SKM-1 (cell line): Measurements from ENCODE around the gene ASTN2.

Experiments used
- DNase-seq: peaks from one replicate; lab custom pipeline; 2025; ENCODE audit not compliant: unreplicated experiment; lab: John Stamatoyannopoulos, UW

ASTN2 gene

DNA sequence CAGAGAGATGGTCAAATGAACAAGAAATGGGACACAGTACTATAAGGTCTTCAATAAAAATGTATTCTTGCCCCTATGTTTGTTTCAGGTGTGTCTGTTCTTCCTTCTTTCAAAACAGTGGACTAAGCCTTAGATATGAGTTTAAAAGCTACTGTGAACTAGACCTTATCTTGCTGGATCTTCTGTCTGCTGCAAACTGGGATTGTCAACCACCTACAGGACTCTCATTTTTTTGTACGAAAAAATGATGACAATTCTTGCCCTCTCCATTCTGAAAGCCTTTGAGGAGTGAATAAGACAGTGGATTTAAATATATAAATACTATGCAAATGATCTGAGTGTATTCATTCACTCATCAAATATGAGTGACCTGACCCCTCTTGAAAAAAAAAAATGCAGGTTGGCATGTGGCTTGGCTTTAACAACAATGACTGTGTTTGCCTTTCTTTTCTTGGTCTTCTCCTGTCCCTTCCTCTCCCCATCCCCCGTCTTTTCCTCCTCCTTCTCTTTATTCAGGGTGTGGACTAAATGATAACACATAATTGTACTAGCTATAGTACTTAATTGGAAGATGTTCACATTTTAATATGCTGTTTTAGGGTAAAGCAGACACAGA lies 963.2 kb downstream of the ASTN2 start:
- DNase-seq = no peak

DNA sequence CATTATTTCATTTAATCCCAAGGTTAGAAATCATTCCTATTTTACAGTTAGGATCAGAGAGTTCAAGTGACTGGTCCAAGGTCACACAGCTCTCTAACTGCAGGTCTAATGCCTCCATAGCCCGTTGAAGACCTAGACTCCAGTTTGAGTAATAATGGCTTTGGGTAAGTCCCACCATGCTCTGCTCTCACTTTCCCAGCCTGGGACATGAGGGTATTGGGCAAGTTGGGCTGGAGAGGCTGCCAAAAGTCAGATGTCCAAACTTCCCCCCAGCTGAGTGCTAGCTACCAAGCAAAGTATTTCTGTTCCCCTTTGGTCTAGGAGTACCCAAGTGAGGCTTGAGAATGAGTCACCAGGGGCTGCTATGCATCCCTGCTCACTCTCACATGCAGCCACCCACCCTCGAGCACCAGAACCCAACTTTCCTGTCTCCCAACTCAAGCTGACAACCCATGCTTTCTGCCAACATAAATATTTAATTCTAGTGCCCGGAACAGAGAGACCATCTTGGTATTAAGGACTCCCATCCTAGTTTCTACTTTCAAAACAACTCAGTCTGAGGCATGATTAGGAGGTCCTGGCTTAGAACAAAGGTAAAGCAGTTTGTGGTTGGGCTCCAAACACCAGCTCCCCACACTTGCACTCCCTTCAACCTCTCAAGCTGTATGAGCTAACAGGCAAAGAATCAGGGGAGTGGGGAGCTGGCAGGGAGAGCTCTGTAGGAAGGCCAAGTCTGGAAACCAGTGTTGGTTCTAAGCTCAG lies 964.3 kb downstream of the ASTN2 start:
- no peak for DNase-seq

GRCh38 chr9:116449949-116450348 lies 964.9 kb downstream of the ASTN2 start:
- no peak for DNase-seq

- no peak for DNase-seq
These were observed 966.4 kb downstream of the ASTN2 start for GRCh38 chr9:116448431-116448830.

- no peak for DNase-seq
These were observed 966.9 kb downstream of the ASTN2 start for GRCh38 chr9:116447934-116448333.

GRCh38 chr9:116442528-116442927 lies 972.3 kb downstream of the ASTN2 start:
- DNase-seq = no peak

DNA sequence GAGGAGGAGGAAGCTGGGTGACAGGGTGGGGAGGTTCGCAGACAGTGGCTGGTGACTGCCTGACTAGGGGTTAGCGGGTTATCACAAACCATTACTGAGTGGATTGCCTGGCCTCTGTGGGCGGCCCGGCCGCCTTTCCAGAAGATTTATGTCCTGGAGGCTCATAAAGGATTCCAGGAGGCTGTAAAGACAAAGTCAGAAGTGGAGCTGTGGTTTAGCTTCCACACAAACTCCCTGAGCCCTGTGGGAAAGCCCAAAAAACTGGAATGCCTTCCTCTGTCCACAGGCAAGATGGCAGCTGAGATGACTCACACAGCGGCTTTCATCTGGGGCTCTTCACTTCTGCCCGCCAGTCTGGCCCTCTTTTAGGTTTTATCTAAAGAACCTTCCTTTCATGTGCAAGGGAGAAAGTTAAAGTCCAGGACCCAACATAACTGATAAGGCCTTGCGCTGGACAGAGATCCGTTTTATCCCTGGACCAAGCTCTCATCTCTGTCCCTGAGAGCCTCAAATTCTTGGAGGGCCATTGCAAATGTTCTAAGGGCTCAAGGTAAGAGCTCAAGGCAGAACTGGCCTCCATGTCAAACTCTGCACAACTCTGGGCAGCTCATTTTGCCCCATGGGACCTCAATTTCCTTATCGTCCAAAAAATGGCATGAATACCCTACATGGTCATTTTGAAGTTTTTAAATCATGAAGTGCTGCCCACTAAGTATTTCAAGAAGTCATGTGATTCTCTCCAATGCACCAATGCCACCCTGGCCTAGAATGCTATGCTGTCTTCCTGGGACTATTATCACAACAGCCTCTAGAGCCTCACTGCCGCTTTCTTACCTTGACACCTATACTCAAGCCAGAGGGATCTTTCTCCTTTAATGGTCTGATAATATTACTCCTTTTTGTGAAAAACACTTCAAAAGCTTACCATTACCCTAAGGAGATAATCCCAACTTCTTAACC lies 977.2 kb downstream of the ASTN2 start:
- no peak for DNase-seq

DNA sequence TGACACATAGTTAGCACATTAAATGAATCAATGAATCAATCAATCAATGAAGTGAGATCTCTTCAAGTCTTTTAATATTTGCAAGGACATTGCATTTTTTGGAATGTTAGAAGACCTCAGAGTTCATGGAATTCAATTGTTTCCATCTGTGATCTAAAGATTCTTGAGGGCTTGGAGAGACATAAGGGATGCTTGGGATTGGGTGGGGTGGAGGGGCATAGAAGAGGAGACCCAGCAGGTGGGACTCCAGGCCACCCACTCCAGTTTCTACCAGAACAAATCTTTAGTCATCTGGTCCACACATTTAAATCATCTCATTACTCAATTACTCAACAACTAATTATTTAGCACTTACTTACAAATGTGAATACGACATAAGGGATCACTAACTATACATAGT lies 978.7 kb downstream of the ASTN2 start:
- no peak for DNase-seq

- DNase-seq = no peak
These were observed 979.2 kb downstream of the ASTN2 start for GRCh38 chr9:116435706-116436105.

GRCh38 chr9:116434314-116434713 lies 980.5 kb downstream of the ASTN2 start:
- no peak for DNase-seq

- DNase-seq = no peak
These were observed 982.8 kb downstream of the ASTN2 start for GRCh38 chr9:116432051-116432450.

DNA sequence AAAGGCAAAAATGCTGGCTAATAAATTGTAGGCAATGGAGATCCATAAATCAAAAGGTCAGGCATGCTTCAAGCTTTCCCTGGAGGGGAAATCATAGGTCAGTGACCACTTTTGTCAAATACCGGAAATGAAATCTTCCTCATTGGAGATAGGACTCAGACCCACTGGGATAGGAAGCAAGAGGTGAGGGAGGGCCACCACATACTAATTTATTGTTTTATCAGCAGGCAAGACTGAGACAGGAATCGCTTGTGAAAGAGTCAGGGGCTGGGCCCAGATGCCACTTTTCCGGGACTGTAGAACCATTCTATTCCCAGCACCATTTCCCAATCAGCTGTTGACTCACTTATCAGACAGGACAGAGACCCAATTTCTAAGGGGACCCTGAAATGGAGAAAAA lies 984.0 kb downstream of the ASTN2 start:
- no peak for DNase-seq

DNA sequence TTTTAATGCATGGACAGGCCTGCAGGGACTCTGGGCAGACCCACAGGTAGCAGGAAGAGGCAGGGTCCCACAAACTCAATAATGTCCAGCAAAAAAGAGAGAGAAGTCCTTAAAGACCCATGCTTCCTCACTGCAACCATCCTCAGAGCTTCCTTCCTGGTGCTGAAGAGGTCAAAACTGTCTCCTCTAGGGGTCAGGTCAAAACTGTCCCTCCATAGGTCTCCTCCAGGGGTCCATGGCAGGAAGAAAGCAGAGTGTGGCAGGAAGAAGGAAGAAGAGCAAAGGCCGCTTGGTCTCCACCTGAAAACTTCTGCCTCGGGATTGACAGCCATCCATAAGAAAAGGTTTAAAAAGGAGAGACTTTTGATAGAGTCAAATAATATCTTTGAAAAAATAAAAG lies 989.6 kb downstream of the ASTN2 start:
- no peak for DNase-seq

GRCh38 chr9:116423149-116423548 lies 991.7 kb downstream of the ASTN2 start:
- DNase-seq = no peak

DNA sequence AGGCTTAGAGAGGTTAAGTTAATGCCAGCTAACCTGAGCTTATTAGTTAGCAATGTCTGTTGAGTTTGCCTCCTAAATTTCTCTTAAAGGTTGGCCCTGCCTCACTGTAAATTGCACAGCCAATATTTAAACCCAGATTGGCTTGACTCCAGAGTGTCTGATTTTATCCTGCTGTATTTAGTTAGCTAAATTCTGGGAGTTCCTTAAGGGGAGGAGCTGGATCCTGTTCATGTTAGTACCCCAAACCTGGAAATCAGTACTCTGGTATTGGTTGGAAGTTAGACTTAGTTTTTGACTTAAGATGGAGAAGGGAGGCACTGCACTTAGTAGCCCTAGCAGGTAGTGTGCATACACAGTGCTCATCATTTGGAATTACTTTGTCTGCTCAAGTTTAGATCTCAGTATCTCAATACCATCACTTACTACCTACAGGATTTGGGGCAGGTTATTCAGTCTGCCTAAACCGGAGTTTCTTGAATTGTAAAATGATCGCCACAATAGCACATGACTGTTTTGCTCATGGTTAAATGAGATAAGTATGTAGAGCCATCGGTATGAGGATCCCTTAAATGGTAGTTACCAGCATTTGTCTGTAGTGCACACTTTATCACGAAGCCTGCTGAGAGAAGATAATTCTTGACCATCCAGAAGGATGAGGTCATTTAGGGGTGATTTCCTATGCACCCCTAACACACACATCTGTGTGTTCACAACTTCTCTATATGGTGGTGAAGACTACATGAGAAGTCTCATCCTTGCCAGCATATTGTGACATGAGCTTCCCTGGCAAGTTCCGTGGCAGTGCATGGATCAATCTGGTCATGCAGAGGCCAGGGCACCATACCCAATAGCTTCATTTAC lies 992.5 kb downstream of the ASTN2 start:
- DNase-seq = no peak

GRCh38 chr9:116420993-116421538 lies 993.8 kb downstream of the ASTN2 start:
- no peak for DNase-seq

- no peak for DNase-seq
These were observed 995.7 kb downstream of the ASTN2 start for GRCh38 chr9:116419181-116419580.

GRCh38 chr9:116417464-116417863 lies 997.4 kb downstream of the ASTN2 start:
- DNase-seq = no peak

DNA sequence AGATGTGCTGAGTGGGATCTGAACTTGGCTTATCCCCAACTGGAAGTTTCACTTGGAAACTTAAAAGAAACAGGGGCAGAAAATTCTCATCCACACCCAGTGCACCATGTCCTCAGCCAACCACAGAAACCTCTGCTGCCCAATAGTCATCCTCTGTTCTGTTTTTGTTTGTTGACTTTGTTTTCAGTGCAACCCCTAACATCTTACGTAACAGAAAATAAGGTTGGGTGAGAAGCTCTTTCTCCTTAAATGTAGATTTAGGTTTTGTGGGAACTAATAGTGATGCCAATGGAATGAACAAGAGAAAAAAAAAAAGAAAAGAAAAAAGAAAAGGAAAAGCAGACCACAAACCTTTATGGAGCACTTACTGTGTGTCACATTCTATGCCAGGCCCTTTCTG lies 998.4 kb downstream of the ASTN2 start:
- no peak for DNase-seq

DNA sequence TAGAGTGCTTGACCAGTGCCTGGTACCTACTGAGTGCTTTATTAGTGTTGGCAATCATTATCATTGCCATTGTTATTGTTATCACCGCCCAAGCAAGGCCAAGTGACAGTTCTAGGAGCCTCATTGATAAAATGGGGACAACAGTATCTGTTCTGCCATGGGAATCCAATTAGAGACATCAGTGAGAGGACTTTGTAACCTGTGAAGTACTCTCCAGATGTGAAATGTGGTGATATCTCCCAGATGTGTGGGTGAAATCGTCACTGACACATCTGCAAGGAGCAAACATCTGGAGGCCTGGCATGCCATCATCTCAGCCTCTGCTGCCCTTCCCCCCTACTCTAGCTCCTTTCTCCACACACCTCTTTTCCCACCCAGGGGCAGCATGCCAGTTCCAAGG lies 1000.5 kb downstream of the ASTN2 start:
- DNase-seq = no peak
